WTC11 (cell line): ENCODE data around the gene AKAP8. TPM values are rescaled to one million over a fixed set of nuclear protein-coding genes. Genes with fewer than 3 reads are reported as not detected.

Source experiments
- CBFB ChIP-seq: sonication (generic); formaldehyde crosslinking; IDR thresholded peaks from 2 replicates; pipeline ENCODE4 v1.8.1; 2022; ENCODE audit warnings: mild to moderate bottlenecking, low read depth, missing genetic modification reagents
- ELF4 ChIP-seq: sonication (generic); formaldehyde crosslinking; IDR thresholded peaks from 2 replicates; pipeline ENCODE4 v1.8.1; 2022; ENCODE audit warnings: low read depth, mild to moderate bottlenecking, moderate library complexity, missing genetic modification reagents
- GTF2I ChIP-seq: fragments of 250-450 bp; sonication (Bioruptor Pico); conservative IDR thresholded peaks from 2 replicates; pipeline ENCODE4 v1.4.0; 2021; ENCODE audit warnings: mild to moderate bottlenecking
- JAZF1 ChIP-seq: fragments of 250-450 bp; sonication (Bioruptor Pico); IDR thresholded peaks from 2 replicates; pipeline ENCODE4 v1.9.0; 2021; ENCODE audit warnings: moderate library complexity, mild to moderate bottlenecking, inconsistent platforms
- JUN ChIP-seq: sonication (generic); formaldehyde crosslinking; IDR thresholded peaks from 2 replicates; pipeline ENCODE4 v1.8.0; 2023; ENCODE audit warnings: mild to moderate bottlenecking, missing genetic modification reagents
- KAT7 ChIP-seq: sonication (generic); formaldehyde crosslinking; IDR thresholded peaks from 2 replicates; pipeline ENCODE4 v1.8.1; 2023; ENCODE audit warnings: missing genetic modification reagents, mild to moderate bottlenecking, borderline replicate concordance
- NFE2L1 ChIP-seq: sonication (generic); formaldehyde crosslinking; IDR thresholded peaks from 2 replicates; pipeline ENCODE4 v1.8.1; 2023; ENCODE audit warnings: missing genetic modification reagents
- OVOL2 ChIP-seq: fragments of 250-450 bp; sonication (Bioruptor Pico); IDR thresholded peaks from 2 replicates; pipeline ENCODE4 v1.9.0; 2021; ENCODE audit warnings: mild to moderate bottlenecking, borderline replicate concordance
- PRRX2 ChIP-seq: fragments of 250-450 bp; sonication (Bioruptor Pico); IDR thresholded peaks from 2 replicates; pipeline ENCODE4 v1.8.0; 2021; ENCODE audit warnings: mild to moderate bottlenecking
- RORB ChIP-seq: fragments of 250-450 bp; sonication (Bioruptor Pico); IDR thresholded peaks from 2 replicates; pipeline ENCODE4 v1.9.0; 2021; ENCODE audit warnings: mild to moderate bottlenecking
- SOX15 ChIP-seq: fragments of 250-450 bp; sonication (Bioruptor Pico); IDR thresholded peaks from 2 replicates; pipeline ENCODE4 v1.9.0; 2021; ENCODE audit warnings: mild to moderate bottlenecking
- TEAD1 ChIP-seq: sonication (generic); formaldehyde crosslinking; IDR thresholded peaks from 2 replicates; pipeline ENCODE4 v1.8.0; 2022; ENCODE audit warnings: mild to moderate bottlenecking, missing genetic modification reagents
- ZNF416 ChIP-seq: fragments of 250-450 bp; sonication (Bioruptor Pico); IDR thresholded peaks from 2 replicates; pipeline ENCODE4 v1.9.0; 2021; ENCODE audit warnings: mild to moderate bottlenecking, inconsistent platforms
- total RNA-seq: library from RNA; stranded (reverse); gene quantifications from 3 replicates; pipeline ENCODE4 v1.2.3, GENCODE V29; 2021
- TF ChIP-seq, protein P1 (sequence below): fragments of 250-450 bp; sonication (Bioruptor Pico); IDR thresholded peaks from 2 replicates; pipeline ENCODE4 v1.9.0; 2021; ENCODE audit warnings: mild to moderate bottlenecking
- TF ChIP-seq, protein P2 (sequence below): sonication (generic); formaldehyde crosslinking; IDR thresholded peaks from 2 replicates; pipeline ENCODE4 v1.8.1; 2023; ENCODE audit warnings: mild to moderate bottlenecking, missing genetic modification reagents
- TF ChIP-seq, protein P3 (sequence below): fragments of 250-450 bp; sonication (Bioruptor Pico); IDR thresholded peaks from 2 replicates; pipeline ENCODE4 v1.8.0; 2021; ENCODE audit warnings: mild to moderate bottlenecking
- TF ChIP-seq, protein P4 (sequence below): sonication (generic); formaldehyde crosslinking; IDR thresholded peaks from 2 replicates; pipeline ENCODE4 v1.8.0; 2022; ENCODE audit warnings: mild to moderate bottlenecking, missing genetic modification reagents
- TF ChIP-seq, protein P5 (sequence below): fragments of 200-600 bp; IDR thresholded peaks from 2 replicates; pipeline ENCODE4 v1.8.0; 2022; ENCODE audit warnings: antibody characterized with exemption
- TF ChIP-seq, protein P6 (sequence below): sonication (generic); formaldehyde crosslinking; IDR thresholded peaks from 2 replicates; pipeline ENCODE4 v1.8.1; 2023; ENCODE audit warnings: mild to moderate bottlenecking, missing genetic modification reagents, moderate library complexity
- TF ChIP-seq, protein P7 (sequence below): sonication (generic); formaldehyde crosslinking; conservative IDR thresholded peaks from 2 replicates; pipeline ENCODE4 v1.8.1; 2023; ENCODE audit warnings: mild to moderate bottlenecking, low read depth, missing genetic modification reagents, moderate library complexity
- TF ChIP-seq, protein P8 (sequence below): fragments of 250-450 bp; sonication (Bioruptor Pico); IDR thresholded peaks from 2 replicates; pipeline ENCODE4 v1.9.0; 2021; ENCODE audit warnings: mild to moderate bottlenecking, borderline replicate concordance

The AKAP8 gene
- total RNA-seq, 1 experiment from 2014 or later = 65.9 TPM

DNA sequence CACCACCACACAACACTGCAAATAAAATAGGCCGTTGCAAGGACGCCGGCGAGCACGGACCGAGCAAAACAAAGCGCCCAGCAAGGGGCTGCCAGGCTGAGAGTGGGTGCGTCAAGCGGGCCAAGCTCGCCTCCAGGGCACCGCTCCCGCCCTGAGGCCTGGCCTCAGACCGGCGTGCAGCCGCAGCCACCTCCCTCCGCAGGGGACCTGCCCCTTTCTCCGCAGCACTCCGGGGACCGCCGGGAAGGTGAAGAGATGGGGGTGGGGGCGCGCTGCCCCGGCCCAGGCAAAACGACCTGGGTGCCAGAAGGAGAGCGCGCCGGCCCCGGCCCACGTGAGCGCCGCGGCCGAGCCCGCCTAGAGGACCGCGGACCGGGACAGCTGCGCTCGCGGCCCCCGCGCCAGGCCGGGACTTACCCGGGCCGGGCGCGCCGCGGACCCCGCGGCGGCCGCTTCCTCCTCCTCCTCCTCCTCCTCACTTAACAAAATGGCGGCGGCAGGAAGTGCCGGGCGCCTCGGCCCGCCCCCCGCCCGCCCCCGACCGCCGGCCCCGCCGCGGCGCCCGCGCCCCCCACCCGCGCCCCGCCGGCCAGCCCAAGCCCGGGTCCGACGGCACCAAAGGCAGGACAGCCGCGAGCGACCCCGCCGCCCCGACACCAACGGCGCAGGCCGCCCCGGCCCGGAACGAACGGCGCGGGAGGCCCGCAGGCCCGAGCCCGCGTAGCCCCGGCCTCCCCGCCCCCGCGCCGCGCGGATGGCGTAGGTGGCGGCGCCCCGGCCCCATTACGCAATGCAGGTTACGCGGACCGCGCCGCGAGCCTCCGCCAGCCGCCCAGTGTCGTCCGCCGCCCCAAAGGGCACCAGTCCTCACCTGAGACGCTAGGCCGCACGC lies 47.9 kb downstream of the AKAP8 start (continued):
- TF ChIP-seq, protein P1, sequence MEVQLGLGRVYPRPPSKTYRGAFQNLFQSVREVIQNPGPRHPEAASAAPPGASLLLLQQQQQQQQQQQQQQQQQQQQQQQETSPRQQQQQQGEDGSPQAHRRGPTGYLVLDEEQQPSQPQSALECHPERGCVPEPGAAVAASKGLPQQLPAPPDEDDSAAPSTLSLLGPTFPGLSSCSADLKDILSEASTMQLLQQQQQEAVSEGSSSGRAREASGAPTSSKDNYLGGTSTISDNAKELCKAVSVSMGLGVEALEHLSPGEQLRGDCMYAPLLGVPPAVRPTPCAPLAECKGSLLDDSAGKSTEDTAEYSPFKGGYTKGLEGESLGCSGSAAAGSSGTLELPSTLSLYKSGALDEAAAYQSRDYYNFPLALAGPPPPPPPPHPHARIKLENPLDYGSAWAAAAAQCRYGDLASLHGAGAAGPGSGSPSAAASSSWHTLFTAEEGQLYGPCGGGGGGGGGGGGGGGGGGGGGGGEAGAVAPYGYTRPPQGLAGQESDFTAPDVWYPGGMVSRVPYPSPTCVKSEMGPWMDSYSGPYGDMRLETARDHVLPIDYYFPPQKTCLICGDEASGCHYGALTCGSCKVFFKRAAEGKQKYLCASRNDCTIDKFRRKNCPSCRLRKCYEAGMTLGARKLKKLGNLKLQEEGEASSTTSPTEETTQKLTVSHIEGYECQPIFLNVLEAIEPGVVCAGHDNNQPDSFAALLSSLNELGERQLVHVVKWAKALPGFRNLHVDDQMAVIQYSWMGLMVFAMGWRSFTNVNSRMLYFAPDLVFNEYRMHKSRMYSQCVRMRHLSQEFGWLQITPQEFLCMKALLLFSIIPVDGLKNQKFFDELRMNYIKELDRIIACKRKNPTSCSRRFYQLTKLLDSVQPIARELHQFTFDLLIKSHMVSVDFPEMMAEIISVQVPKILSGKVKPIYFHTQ (CRISPR knock-in tag) = no peak
- TF ChIP-seq SOX15 (CRISPR knock-in tag) (no peak), ZNF416 (CRISPR knock-in tag) (no peak), PRRX2 (CRISPR knock-in tag) (no peak), ELF4 (CRISPR knock-in tag) (no peak), CBFB (CRISPR knock-in tag) (no peak), OVOL2 (CRISPR knock-in tag) (no peak), JAZF1 (CRISPR knock-in tag) (no peak), RORB (no peak), KAT7 (CRISPR knock-in tag) (peak; percentile 20; the same call in 1 of the 2 replicates), NFE2L1 (CRISPR knock-in tag) (0 out of 2 replicates have a peak, but pooled peaks have one; percentile 29), TEAD1 (no peak), JUN (CRISPR knock-in tag) (0 out of 2 replicates have a peak, but pooled peaks have one; percentile 30), GTF2I (no peak)
- TF ChIP-seq, protein P2, sequence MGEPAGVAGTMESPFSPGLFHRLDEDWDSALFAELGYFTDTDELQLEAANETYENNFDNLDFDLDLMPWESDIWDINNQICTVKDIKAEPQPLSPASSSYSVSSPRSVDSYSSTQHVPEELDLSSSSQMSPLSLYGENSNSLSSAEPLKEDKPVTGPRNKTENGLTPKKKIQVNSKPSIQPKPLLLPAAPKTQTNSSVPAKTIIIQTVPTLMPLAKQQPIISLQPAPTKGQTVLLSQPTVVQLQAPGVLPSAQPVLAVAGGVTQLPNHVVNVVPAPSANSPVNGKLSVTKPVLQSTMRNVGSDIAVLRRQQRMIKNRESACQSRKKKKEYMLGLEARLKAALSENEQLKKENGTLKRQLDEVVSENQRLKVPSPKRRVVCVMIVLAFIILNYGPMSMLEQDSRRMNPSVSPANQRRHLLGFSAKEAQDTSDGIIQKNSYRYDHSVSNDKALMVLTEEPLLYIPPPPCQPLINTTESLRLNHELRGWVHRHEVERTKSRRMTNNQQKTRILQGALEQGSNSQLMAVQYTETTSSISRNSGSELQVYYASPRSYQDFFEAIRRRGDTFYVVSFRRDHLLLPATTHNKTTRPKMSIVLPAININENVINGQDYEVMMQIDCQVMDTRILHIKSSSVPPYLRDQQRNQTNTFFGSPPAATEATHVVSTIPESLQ (CRISPR knock-in tag) = no peak
- TF ChIP-seq, protein P3, sequence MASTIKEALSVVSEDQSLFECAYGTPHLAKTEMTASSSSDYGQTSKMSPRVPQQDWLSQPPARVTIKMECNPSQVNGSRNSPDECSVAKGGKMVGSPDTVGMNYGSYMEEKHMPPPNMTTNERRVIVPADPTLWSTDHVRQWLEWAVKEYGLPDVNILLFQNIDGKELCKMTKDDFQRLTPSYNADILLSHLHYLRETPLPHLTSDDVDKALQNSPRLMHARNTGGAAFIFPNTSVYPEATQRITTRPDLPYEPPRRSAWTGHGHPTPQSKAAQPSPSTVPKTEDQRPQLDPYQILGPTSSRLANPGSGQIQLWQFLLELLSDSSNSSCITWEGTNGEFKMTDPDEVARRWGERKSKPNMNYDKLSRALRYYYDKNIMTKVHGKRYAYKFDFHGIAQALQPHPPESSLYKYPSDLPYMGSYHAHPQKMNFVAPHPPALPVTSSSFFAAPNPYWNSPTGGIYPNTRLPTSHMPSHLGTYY (CRISPR knock-in tag) = no peak
- TF ChIP-seq, protein P4, sequence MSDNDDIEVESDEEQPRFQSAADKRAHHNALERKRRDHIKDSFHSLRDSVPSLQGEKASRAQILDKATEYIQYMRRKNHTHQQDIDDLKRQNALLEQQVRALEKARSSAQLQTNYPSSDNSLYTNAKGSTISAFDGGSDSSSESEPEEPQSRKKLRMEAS (CRISPR knock-in tag) = peak; percentile 25; the same call in 1 of the 2 replicates
- TF ChIP-seq, protein P5, sequence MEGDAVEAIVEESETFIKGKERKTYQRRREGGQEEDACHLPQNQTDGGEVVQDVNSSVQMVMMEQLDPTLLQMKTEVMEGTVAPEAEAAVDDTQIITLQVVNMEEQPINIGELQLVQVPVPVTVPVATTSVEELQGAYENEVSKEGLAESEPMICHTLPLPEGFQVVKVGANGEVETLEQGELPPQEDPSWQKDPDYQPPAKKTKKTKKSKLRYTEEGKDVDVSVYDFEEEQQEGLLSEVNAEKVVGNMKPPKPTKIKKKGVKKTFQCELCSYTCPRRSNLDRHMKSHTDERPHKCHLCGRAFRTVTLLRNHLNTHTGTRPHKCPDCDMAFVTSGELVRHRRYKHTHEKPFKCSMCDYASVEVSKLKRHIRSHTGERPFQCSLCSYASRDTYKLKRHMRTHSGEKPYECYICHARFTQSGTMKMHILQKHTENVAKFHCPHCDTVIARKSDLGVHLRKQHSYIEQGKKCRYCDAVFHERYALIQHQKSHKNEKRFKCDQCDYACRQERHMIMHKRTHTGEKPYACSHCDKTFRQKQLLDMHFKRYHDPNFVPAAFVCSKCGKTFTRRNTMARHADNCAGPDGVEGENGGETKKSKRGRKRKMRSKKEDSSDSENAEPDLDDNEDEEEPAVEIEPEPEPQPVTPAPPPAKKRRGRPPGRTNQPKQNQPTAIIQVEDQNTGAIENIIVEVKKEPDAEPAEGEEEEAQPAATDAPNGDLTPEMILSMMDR = no peak
- TF ChIP-seq, protein P6, sequence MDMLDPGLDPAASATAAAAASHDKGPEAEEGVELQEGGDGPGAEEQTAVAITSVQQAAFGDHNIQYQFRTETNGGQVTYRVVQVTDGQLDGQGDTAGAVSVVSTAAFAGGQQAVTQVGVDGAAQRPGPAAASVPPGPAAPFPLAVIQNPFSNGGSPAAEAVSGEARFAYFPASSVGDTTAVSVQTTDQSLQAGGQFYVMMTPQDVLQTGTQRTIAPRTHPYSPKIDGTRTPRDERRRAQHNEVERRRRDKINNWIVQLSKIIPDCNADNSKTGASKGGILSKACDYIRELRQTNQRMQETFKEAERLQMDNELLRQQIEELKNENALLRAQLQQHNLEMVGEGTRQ (CRISPR knock-in tag) = no peak
- TF ChIP-seq, protein P7, sequence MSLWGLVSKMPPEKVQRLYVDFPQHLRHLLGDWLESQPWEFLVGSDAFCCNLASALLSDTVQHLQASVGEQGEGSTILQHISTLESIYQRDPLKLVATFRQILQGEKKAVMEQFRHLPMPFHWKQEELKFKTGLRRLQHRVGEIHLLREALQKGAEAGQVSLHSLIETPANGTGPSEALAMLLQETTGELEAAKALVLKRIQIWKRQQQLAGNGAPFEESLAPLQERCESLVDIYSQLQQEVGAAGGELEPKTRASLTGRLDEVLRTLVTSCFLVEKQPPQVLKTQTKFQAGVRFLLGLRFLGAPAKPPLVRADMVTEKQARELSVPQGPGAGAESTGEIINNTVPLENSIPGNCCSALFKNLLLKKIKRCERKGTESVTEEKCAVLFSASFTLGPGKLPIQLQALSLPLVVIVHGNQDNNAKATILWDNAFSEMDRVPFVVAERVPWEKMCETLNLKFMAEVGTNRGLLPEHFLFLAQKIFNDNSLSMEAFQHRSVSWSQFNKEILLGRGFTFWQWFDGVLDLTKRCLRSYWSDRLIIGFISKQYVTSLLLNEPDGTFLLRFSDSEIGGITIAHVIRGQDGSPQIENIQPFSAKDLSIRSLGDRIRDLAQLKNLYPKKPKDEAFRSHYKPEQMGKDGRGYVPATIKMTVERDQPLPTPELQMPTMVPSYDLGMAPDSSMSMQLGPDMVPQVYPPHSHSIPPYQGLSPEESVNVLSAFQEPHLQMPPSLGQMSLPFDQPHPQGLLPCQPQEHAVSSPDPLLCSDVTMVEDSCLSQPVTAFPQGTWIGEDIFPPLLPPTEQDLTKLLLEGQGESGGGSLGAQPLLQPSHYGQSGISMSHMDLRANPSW (CRISPR knock-in tag) = no peak
- TF ChIP-seq, protein P8, sequence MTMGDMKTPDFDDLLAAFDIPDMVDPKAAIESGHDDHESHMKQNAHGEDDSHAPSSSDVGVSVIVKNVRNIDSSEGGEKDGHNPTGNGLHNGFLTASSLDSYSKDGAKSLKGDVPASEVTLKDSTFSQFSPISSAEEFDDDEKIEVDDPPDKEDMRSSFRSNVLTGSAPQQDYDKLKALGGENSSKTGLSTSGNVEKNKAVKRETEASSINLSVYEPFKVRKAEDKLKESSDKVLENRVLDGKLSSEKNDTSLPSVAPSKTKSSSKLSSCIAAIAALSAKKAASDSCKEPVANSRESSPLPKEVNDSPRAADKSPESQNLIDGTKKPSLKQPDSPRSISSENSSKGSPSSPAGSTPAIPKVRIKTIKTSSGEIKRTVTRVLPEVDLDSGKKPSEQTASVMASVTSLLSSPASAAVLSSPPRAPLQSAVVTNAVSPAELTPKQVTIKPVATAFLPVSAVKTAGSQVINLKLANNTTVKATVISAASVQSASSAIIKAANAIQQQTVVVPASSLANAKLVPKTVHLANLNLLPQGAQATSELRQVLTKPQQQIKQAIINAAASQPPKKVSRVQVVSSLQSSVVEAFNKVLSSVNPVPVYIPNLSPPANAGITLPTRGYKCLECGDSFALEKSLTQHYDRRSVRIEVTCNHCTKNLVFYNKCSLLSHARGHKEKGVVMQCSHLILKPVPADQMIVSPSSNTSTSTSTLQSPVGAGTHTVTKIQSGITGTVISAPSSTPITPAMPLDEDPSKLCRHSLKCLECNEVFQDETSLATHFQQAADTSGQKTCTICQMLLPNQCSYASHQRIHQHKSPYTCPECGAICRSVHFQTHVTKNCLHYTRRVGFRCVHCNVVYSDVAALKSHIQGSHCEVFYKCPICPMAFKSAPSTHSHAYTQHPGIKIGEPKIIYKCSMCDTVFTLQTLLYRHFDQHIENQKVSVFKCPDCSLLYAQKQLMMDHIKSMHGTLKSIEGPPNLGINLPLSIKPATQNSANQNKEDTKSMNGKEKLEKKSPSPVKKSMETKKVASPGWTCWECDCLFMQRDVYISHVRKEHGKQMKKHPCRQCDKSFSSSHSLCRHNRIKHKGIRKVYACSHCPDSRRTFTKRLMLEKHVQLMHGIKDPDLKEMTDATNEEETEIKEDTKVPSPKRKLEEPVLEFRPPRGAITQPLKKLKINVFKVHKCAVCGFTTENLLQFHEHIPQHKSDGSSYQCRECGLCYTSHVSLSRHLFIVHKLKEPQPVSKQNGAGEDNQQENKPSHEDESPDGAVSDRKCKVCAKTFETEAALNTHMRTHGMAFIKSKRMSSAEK (CRISPR knock-in tag) = no peak
